T-helper 2 cell treated with Interferon-gamma antibody and Interleukin-4, amounts not matched to agents 100 ng/mL and 5 ng/mL, for 36 hours (primary cell): Measurements from ENCODE around the gene DLG1. TPM values are rescaled to one million over a fixed set of nuclear protein-coding genes. Genes with fewer than 3 reads are reported as not detected.

Experiments used
- intact Hi-C: fragments of 100-400 bp; cut with micrococcal nuclease; formaldehyde crosslinking; loops from one replicate; pipeline ENCODE4 v1.15.1; 2023
- total RNA-seq: library from RNA; stranded (reverse); gene quantifications from 2 replicates; pipeline ENCODE4 v1.2.3, GENCODE V29; 2022

The DLG1 gene
- total RNA-seq: 72.5 and 75.4 TPM in 2 replicates

- intact Hi-C loops: loop anchor here (2.0 to 5.0 kb wide), 2 partner anchors 159 to 256 kb away; partner anchors contain the start of gene BDH1
Observed at GRCh38 chr3:197298341-197298944, at the start of gene DLG1. Gene DLG1 (minus strand): TSS chr3:197298612. CDS start chr3:197297204, 1,408 bp downstream.

GRCh38 chr3:197348014-197348413 lies 49.6 kb upstream of the DLG1 start:
- intact Hi-C loops: no loop called here

- intact Hi-C loops: no loop called here
Observed at GRCh38 chr3:197345390-197345789, 47.0 kb upstream of the DLG1 start.

GRCh38 chr3:197344582-197345318 lies 46.3 kb upstream of the DLG1 start:
- intact Hi-C loops: no loop called here

- intact Hi-C loops: no loop called here
Observed at GRCh38 chr3:197343656-197344408, 45.4 kb upstream of the DLG1 start.

GRCh38 chr3:197343111-197343510 lies 44.7 kb upstream of the DLG1 start:
- intact Hi-C loops: no loop called here

- intact Hi-C loops: no loop called here
Observed at GRCh38 chr3:197340521-197340871, 42.1 kb upstream of the DLG1 start.

- intact Hi-C loops: no loop called here
Observed at GRCh38 chr3:197339841-197340520, 41.6 kb upstream of the DLG1 start.

- intact Hi-C loops: no loop called here
Observed at GRCh38 chr3:197338586-197338985, 40.2 kb upstream of the DLG1 start.

GRCh38 chr3:197337656-197338055 lies 39.2 kb upstream of the DLG1 start:
- intact Hi-C loops: no loop called here

GRCh38 chr3:197337214-197337613 lies 38.8 kb upstream of the DLG1 start:
- intact Hi-C loops: no loop called here

GRCh38 chr3:197336348-197336747 lies 37.9 kb upstream of the DLG1 start:
- intact Hi-C loops: no loop called here

GRCh38 chr3:197335428-197336132 lies 37.2 kb upstream of the DLG1 start:
- intact Hi-C loops: no loop called here

GRCh38 chr3:197333901-197334639 lies 35.7 kb upstream of the DLG1 start:
- intact Hi-C loops: no loop called here

- intact Hi-C loops: no loop called here
Observed at GRCh38 chr3:197331131-197331530, 32.7 kb upstream of the DLG1 start.

GRCh38 chr3:197329382-197329781 lies 31.0 kb upstream of the DLG1 start:
- intact Hi-C loops: no loop called here

- intact Hi-C loops: no loop called here
Observed at GRCh38 chr3:197328198-197328597, 29.8 kb upstream of the DLG1 start.

GRCh38 chr3:197327701-197328100 lies 29.3 kb upstream of the DLG1 start:
- intact Hi-C loops: no loop called here

- intact Hi-C loops: no loop called here
Observed at GRCh38 chr3:197325773-197326172, 27.4 kb upstream of the DLG1 start.

- intact Hi-C loops: no loop called here
Observed at GRCh38 chr3:197322149-197322548, 23.7 kb upstream of the DLG1 start.
